B cell (primary cell): Measurements from ENCODE around the gene MAGED4. TPM values are rescaled to one million over a fixed set of nuclear protein-coding genes. Genes with fewer than 3 reads are reported as not detected.
A peak's percentile ranks its signal among the peaks of the same experiment; 100 is the strongest.
"Not testable (repeated sequence)": the region's sequence is repeated elsewhere in the genome, so short reads cannot be mapped to it uniquely, and the experiment has no call there.

Source experiments
- ATAC-seq: fragments of 200-7000 bp; cut with Tn5 transposase; one replicate; pipeline ENCODE4 v1.10.0; 2021; ENCODE audit warnings: low read depth, mild to moderate bottlenecking, moderate number of reproducible peaks, moderate library complexity
- CTCF ChIA-PET: fragments of 350-600 bp; sonication (Branson Sonifier 250); formaldehyde crosslinking; loops from one replicate; lab custom pipeline; 2021; ENCODE audit warnings: antibody characterized with exemption, inconsistent platforms; lab: Charles Lee
- POLR2A ChIA-PET: fragments of 350-600 bp; sonication (Branson Sonifier 250); formaldehyde crosslinking; loops from one replicate; lab custom pipeline; 2021; ENCODE audit warnings: antibody characterized with exemption; lab: Charles Lee
- DNase-seq: peaks from one replicate; pipeline ENCODE4 v3.0.0; 2013
- H2AFZ ChIP-seq: 2 replicates; pipeline ENCODE4 v1.6.1; 2012; ENCODE audit warnings: mild to moderate bottlenecking, low read depth, low read length; ENCODE audit not compliant: insufficient read depth, poor library complexity, severe bottlenecking
- H3K27ac ChIP-seq, 2 donors: 1 replicate in 1 of 2; 2 replicates in 1 of 2; pipeline ENCODE4 v1.5.1; 2012 to 2013; ENCODE audit warnings: low read length in 2 of 2, mild to moderate bottlenecking in 2 of 2, moderate library complexity in 1 of 2
- H3K27me3 ChIP-seq, 4 experiments: fragments of 200-600 bp in 1 of 4; sonication (generic) in 1 of 4; replicated peaks in 1 of 4; 1 replicate in 2 of 4; 2 replicates in 2 of 4; pipeline versions ENCODE4 v1.6.1 to v1.7.0; 2013 to 2016; ENCODE audit warnings: low read length in 3 of 4, mild to moderate bottlenecking in 2 of 4, mixed read lengths in 1 of 4, moderate library complexity in 1 of 4; ENCODE audit not compliant: insufficient read depth in 4 of 4, control insufficient read depth in 3 of 4; ENCODE audit errors: control extremely low read depth in 1 of 4
- H3K36me3 ChIP-seq, 2 experiments: replicated peaks in 1 of 2; 1 replicate in 1 of 2; 2 replicates in 1 of 2; pipeline versions ENCODE4 v1.6.1 to v1.7.1; 2013; ENCODE audit warnings: low read length in 1 of 2; ENCODE audit not compliant: insufficient read depth in 2 of 2, control insufficient read depth in 1 of 2; ENCODE audit errors: control extremely low read depth in 1 of 2, extremely low read depth in 1 of 2
- H3K4me1 ChIP-seq, 2 donors: fragments of 200-600 bp in 1 of 2; sonication (generic) in 1 of 2; 1 replicate in 1 of 2; 2 replicates in 1 of 2; pipeline versions ENCODE4 v1.5.1 to v1.6.1; 2013 to 2017; ENCODE audit warnings: low read length in 2 of 2; ENCODE audit not compliant: control insufficient read depth in 2 of 2, insufficient read depth in 2 of 2
- H3K4me2 ChIP-seq: replicated peaks from 2 replicates; pipeline ENCODE3; 2012; ENCODE audit warnings: mild to moderate bottlenecking, low read depth, low read length; ENCODE audit not compliant: poor library complexity, severe bottlenecking
- H3K4me3 ChIP-seq, 5 experiments: fragments of 200-600 bp in 1 of 5; sonication (generic) in 1 of 5; 1 replicate in 3 of 5; 2 replicates in 2 of 5; pipeline versions ENCODE4 v1.5.1 to v1.7.0; 2011 to 2016; ENCODE audit warnings: low read length in 4 of 5, mild to moderate bottlenecking in 4 of 5, low read depth in 2 of 5, control low read depth in 1 of 5, moderate library complexity in 1 of 5; ENCODE audit not compliant: insufficient read depth in 1 of 5; ENCODE audit errors: control extremely low read depth in 1 of 5, extremely low read depth in 1 of 5
- H3K79me2 ChIP-seq: fragments of 200-600 bp; sonication (generic); one replicate; pipeline ENCODE4 v1.6.0; 2016; ENCODE audit warnings: low read length; ENCODE audit not compliant: control insufficient read depth, insufficient read depth
- H3K9ac ChIP-seq: fragments of 200-600 bp; sonication (generic); 2 replicates; pipeline ENCODE4 v1.6.1; 2017; ENCODE audit warnings: mild to moderate bottlenecking, low read length, moderate library complexity
- H3K9me3 ChIP-seq, 3 donors: one replicate each; pipeline versions ENCODE4 v1.6.1 to v1.7.1; 2013; ENCODE audit warnings: low read length in 2 of 3; ENCODE audit not compliant: control insufficient read depth in 2 of 3, insufficient read depth in 1 of 3; ENCODE audit errors: control extremely low read depth in 1 of 3
- H4K20me1 ChIP-seq: 2 replicates; pipeline ENCODE4 v1.6.0; 2012; ENCODE audit warnings: mild to moderate bottlenecking, low read length; ENCODE audit not compliant: insufficient read depth, control insufficient read depth, poor library complexity, severe bottlenecking
- H3K27ac Mint-ChIP-seq: one replicate; pipeline ENCODE4 v1.8.0; 2021; ENCODE audit warnings: mixed read lengths
- H3K27me3 Mint-ChIP-seq: one replicate; pipeline ENCODE4 v1.8.0; 2021; ENCODE audit warnings: mixed read lengths
- H3K4me1 Mint-ChIP-seq: one replicate; pipeline ENCODE4 v1.8.0; 2021; ENCODE audit warnings: mixed read lengths
- H3K4me3 Mint-ChIP-seq: one replicate; pipeline ENCODE4 v1.8.0; 2021; ENCODE audit warnings: mixed read lengths
- H3K9me3 Mint-ChIP-seq: one replicate; pipeline ENCODE4 v1.8.0; 2022; ENCODE audit warnings: mixed read lengths; ENCODE audit not compliant: insufficient read depth
- CTCF ChIP-seq: fragments of 200-600 bp; IDR thresholded peaks from one replicate; pipeline ENCODE4 v1.8.0; 2022; ENCODE audit warnings: antibody characterized with exemption, mild to moderate bottlenecking
- EZH2 ChIP-seq: IDR thresholded peaks from 2 replicates; pipeline ENCODE4 v1.6.1; 2012; ENCODE audit warnings: borderline replicate concordance, low read depth, mild to moderate bottlenecking, moderate library complexity, low read length; ENCODE audit not compliant: insufficient read depth, poor library complexity, severe bottlenecking
- WGBS: methylation state at CpG from one replicate; pipeline ENCODE4 v1.1.5; 2013; ENCODE audit warnings: missing lambda C conversion rate; ENCODE audit not compliant: insufficient coverage; 5-methylcytosine and 5-hydroxymethylcytosine counted together
- intact Hi-C: fragments of 100-400 bp; cut with micrococcal nuclease; formaldehyde crosslinking; loops from one replicate; pipeline ENCODE4 v1.10.0; 2022
- polyA plus RNA-seq: library from polyadenylated mRNA; depleted of rRNA; stranded (reverse); fragments of >200 nt; gene quantifications from 2 replicates; pipeline ENCODE4 v1.2.3, GENCODE V29; 2012
- total RNA-seq, 2 donors: library from RNA; stranded (reverse); fragments of 120-200 nt in 1 of 2; gene quantifications; 1 replicate in 1 of 2; 2 replicates in 1 of 2; pipeline versions ENCODE4 v1.2.3 to v1.2.4, GENCODE V29; 2013 to 2022

The MAGED4 gene
- total and polyA plus RNA-seq, 2 donors (not counting 1 experiment from before 2014, with no cell fraction given) = 4.8 to 8.6 TPM

- Mint-ChIP-seq H3K4me3 (peak overlapping the region; percentile 44), H3K27ac (peak overlapping the region; percentile 15)
- ATAC-seq, DNase-seq, POLR2A ChIA-PET, H3K4me2 ChIP-seq, H3K9ac ChIP-seq, intact Hi-C loops, H3K4me1 ChIP-seq, H3K27me3 ChIP-seq, H2AFZ ChIP-seq, H3K9me3 Mint-ChIP-seq, H3K4me3 ChIP-seq, H3K27ac ChIP-seq, H3K36me3 ChIP-seq, H3K9me3 ChIP-seq, H3K79me2 ChIP-seq, H4K20me1 ChIP-seq, H3K27me3 Mint-ChIP-seq, CTCF ChIA-PET, H3K4me1 Mint-ChIP-seq: not testable (repeated sequence)
- no CpG with 5 or more reads among the region's 8 CpGs for WGBS
Observed at GRCh38 chrX:52160140-52160539, 24.5 kb upstream of the MAGED4 start.

- Histone ChIP-seq H4K20me1 (no peaks in the 10 kb centered on the region), H3K79me2 (no peaks in the 10 kb centered on the region), H3K4me2 (no peak overlapping the region), H2AFZ (no peak overlapping the region), H3K4me3 (no peak overlapping the region), H3K4me1 (no peaks in the 10 kb centered on the region), H3K9me3 (no peaks in the 10 kb centered on the region), H3K36me3 (no peaks in the 10 kb centered on the region), H3K27me3 (no peaks in the 10 kb centered on the region), H3K27ac (no peak overlapping the region), H3K9ac (no peak overlapping the region)
- intact Hi-C loops = no loop called here
- ChIA-PET POLR2A (no interaction called here), CTCF (no interaction called here)
- Mint-ChIP-seq H3K9me3 (no peaks in the 10 kb centered on the region), H3K4me1 (no peaks in the 10 kb centered on the region), H3K4me3 (no peak overlapping the region), H3K27me3 (peaks cover 6% of the 10 kb centered on the region), H3K27ac (no peak overlapping the region)
- ATAC-seq = no peak
- TF ChIP-seq CTCF (no peak), EZH2 (no peak)
- DNase-seq = no peak
Observed at GRCh38 chrX:52166840-52167239, 17.8 kb upstream of the MAGED4 start.

- H3K4me1 Mint-ChIP-seq, H3K9me3 Mint-ChIP-seq, H4K20me1 ChIP-seq, CTCF ChIA-PET, H3K4me2 ChIP-seq, H3K9ac ChIP-seq, H3K36me3 ChIP-seq, H3K4me3 Mint-ChIP-seq, ATAC-seq, H3K4me1 ChIP-seq, H2AFZ ChIP-seq, H3K27ac ChIP-seq, POLR2A ChIA-PET, H3K27ac Mint-ChIP-seq, H3K4me3 ChIP-seq, H3K79me2 ChIP-seq, H3K9me3 ChIP-seq, DNase-seq, H3K27me3 Mint-ChIP-seq, H3K27me3 ChIP-seq, intact Hi-C loops: not testable (repeated sequence)
- WGBS = 87% methylated on average over 3 of the region's 10 CpGs
Observed at GRCh38 chrX:52171055-52171454, 13.6 kb upstream of the MAGED4 start.
